Activated CD4-positive, alpha-beta T cell treated with anti-CD3 and anti-CD28 coated beads, Interleukin-2, amount 10 ng/mL, durations not matched to agents 24 days and 14 days (primary cell): ENCODE measurements around the gene C4orf51. TPM values are rescaled to one million over a fixed set of nuclear protein-coding genes. Genes with fewer than 3 reads are reported as not detected.
"Not testable (repeated sequence)": the region's sequence is repeated elsewhere in the genome, so short reads cannot be mapped to it uniquely, and the experiment has no call there.

ENCODE experiments used
- DNase-seq: peaks from one replicate; pipeline ENCODE4 v3.0.0; 2022
- H3K27ac Mint-ChIP-seq: one replicate; pipeline ENCODE4 v1.8.0; 2022; ENCODE audit warnings: mild to moderate bottlenecking, mixed read lengths
- H3K27me3 Mint-ChIP-seq: one replicate; pipeline ENCODE4 v1.8.0; 2022; ENCODE audit warnings: mixed read lengths
- H3K36me3 Mint-ChIP-seq: one replicate; pipeline ENCODE4 v1.8.0; 2022; ENCODE audit warnings: low read depth, mild to moderate bottlenecking, mixed read lengths
- H3K4me1 Mint-ChIP-seq: one replicate; pipeline ENCODE4 v1.8.0; 2021; ENCODE audit warnings: mixed read lengths
- H3K4me3 Mint-ChIP-seq: one replicate; pipeline ENCODE4 v1.8.0; 2022; ENCODE audit warnings: mild to moderate bottlenecking, moderate library complexity, mixed read lengths
- H3K9me3 Mint-ChIP-seq: one replicate; pipeline ENCODE4 v1.8.0; 2021; ENCODE audit warnings: mixed read lengths
- intact Hi-C: fragments of 100-400 bp; cut with micrococcal nuclease; formaldehyde crosslinking; loops from one replicate; pipeline ENCODE4 v1.15.1; 2023
- total RNA-seq: library from RNA; stranded (reverse); gene quantifications from 2 replicates; pipeline ENCODE4 v1.2.3, GENCODE V29; 2022

C4orf51 gene
- total RNA-seq, 1 donor from 2014 or later, result not detected

DNA sequence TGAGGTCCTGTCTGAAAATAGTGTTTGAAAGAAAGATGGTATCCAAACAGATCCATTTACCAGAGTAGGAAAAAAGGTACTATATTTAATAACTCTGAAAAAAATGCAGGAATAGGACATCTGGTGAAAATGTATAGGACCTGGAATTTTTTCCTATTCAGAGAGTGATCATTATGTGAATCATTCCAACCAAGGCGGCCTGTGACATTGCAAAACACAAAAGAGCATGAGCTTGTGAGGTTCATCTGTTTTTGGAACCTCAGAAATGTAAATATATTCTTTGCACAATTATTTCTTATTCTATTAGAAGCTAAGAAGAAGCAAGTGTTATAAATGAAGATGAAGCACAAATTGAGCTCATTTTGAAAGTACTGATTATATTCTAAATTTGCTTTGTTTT, 2.0 kb downstream of the C4orf51 start:
- intact Hi-C loops, result no loop called here
- Mint-ChIP-seq H3K4me3 (no peak overlapping the region), H3K36me3 (no peaks in the 10 kb centered on the region), H3K27me3 (peaks cover 9% of the 10 kb centered on the region), H3K27ac (no peak overlapping the region), H3K9me3 (peaks cover 13% of the 10 kb centered on the region), H3K4me1 (no peaks in the 10 kb centered on the region)
- no peak for DNase-seq

DNA sequence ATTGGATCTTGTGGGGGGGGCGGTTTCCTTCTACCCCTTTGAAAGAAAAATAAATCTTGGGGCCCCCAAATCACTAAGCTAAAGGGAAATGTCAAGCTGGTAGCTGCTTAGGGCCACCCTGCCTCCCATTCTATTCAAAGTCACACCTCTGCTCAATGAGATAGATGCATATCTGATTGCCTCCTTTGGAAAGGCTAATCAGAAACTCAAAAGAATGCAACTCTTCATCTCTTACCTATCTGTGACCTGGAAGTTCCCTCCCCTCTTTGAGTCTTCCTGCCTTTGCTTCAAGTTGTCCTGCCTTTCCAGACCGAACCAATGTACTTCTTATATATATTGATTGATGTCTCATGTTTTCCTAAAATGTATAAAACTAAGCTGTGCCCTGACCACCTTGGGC, 7.0 kb downstream of the C4orf51 start:
- H3K9me3 Mint-ChIP-seq, result peaks cover 9% of the 10 kb centered on the region
- no peaks in the 10 kb centered on the region for H3K36me3 Mint-ChIP-seq
- H3K4me1 Mint-ChIP-seq, result no peaks in the 10 kb centered on the region
- H3K27ac Mint-ChIP-seq, result no peak overlapping the region
- no peak for DNase-seq
- H3K27me3 Mint-ChIP-seq, result no peaks in the 10 kb centered on the region
- intact Hi-C loops, result no loop called here
- no peak overlapping the region for H3K4me3 Mint-ChIP-seq

DNA sequence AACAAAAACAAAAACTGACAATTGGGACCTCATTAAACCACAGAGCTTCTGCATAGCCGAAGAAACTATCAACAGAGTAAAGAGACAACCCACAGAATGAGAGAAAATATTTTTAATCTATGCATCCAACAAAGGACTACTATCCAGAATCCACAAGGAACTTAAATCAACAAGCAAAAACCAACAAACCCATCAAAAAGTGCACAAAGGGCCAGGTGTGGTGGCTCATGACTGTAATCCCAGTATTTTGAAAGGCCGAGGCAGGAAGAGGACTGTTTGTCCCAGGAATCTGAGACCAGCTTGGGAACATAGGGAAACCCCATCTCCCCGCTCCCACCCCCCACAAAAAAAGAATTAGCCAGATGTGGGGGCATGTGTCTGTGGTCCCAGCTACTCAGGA, 10.7 kb downstream of the C4orf51 start:
- Mint-ChIP-seq H3K4me3 (no peak overlapping the region), H3K36me3 (no peaks in the 10 kb centered on the region), H3K27ac (no peak overlapping the region), H3K4me1 (no peaks in the 10 kb centered on the region), H3K9me3 (peaks cover 10% of the 10 kb centered on the region), H3K27me3 (no peaks in the 10 kb centered on the region)
- no peak for DNase-seq
- intact Hi-C loops, result no loop called here

- intact Hi-C loops, H3K4me3 Mint-ChIP-seq, H3K36me3 Mint-ChIP-seq, DNase-seq, H3K4me1 Mint-ChIP-seq, H3K27me3 Mint-ChIP-seq, H3K27ac Mint-ChIP-seq: not testable (repeated sequence)
- peaks cover 12% of the 10 kb centered on the region for H3K9me3 Mint-ChIP-seq
These were observed 11.5 kb downstream of the C4orf51 start for GRCh38 chr4:145691416-145691815.

DNA sequence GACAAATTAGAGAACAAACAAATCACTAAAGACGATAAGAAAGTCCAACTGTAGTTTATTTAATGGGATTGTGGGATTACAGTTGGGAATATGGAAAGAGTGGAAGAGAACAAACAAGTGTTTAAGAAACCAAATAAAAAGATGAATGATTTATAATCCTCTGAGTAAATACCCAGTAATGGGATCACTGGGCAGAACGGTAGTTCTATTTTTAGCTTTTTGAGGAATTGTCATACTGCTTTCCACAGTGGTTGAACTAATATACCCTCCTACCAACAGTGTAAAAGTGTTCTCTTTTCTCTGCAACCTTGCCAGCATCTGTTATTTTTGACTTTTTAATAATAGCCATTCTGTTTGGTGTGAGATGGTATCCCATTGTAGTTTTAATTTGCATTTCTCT, 15.0 kb downstream of the C4orf51 start:
- intact Hi-C loops, result no loop called here
- Mint-ChIP-seq H3K36me3 (no peaks in the 10 kb centered on the region), H3K27me3 (no peaks in the 10 kb centered on the region), H3K4me3 (no peak overlapping the region), H3K4me1 (peaks cover 3% of the 10 kb centered on the region), H3K27ac (no peak overlapping the region), H3K9me3 (peaks cover 20% of the 10 kb centered on the region)
- no peak for DNase-seq

- Mint-ChIP-seq H3K4me3 (no peak overlapping the region), H3K27ac (no peak overlapping the region), H3K36me3 (no peaks in the 10 kb centered on the region), H3K4me1 (peaks cover 3% of the 10 kb centered on the region), H3K27me3 (peaks cover 6% of the 10 kb centered on the region), H3K9me3 (peaks cover 22% of the 10 kb centered on the region)
- intact Hi-C loops, result no loop called here
- no peak for DNase-seq
These were observed 17.4 kb downstream of the C4orf51 start for GRCh38 chr4:145697332-145697731.

- intact Hi-C loops, result no loop called here
- Mint-ChIP-seq H3K4me3 (no peak overlapping the region), H3K36me3 (no peaks in the 10 kb centered on the region), H3K4me1 (peaks cover 5% of the 10 kb centered on the region), H3K27ac (no peak overlapping the region), H3K27me3 (peaks cover 7% of the 10 kb centered on the region), H3K9me3 (peaks cover 26% of the 10 kb centered on the region)
- no peak for DNase-seq
These were observed 18.6 kb downstream of the C4orf51 start for GRCh38 chr4:145698507-145698906.

DNA sequence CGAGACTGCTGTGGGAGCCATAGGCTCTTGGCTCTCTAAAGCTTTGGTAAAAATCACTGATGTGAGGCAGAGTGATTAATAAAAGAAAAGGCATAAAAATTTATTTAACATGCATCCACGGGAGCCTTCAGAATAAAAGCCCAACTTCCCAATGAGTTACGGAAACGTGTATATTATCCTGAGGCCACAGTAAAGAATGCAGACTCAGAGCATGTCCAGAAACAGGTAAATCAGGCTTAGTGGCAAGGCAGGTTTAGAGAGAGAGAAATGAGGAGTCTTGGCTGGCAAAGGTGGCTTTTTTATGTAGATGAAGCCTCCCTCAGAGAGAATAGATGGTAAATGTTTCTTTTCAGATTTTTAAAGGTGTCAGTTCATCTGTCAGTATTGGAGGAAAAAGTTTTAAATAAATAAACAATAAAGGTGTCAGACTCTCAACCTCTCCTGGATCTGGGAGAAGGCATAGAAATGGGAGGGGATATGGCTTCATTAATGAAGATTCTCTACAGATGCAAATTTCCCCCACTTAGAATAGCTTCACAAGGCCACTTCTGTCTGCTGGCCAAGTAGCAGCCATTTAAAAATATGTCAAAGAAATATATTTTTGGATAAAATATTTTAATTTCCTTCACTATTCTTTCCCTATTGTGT, 24.0 kb downstream of the C4orf51 start:
- H3K27ac Mint-ChIP-seq, result no peak overlapping the region
- H3K27me3 Mint-ChIP-seq, result peaks cover 7% of the 10 kb centered on the region
- no peaks in the 10 kb centered on the region for H3K36me3 Mint-ChIP-seq
- no peak for DNase-seq
- intact Hi-C loops, result no loop called here
- peaks cover 6% of the 10 kb centered on the region for H3K4me1 Mint-ChIP-seq
- no peak overlapping the region for H3K4me3 Mint-ChIP-seq
- peaks cover 29% of the 10 kb centered on the region for H3K9me3 Mint-ChIP-seq

GRCh38 chr4:145709336-145709735, 29.4 kb downstream of the C4orf51 start:
- H3K4me3 Mint-ChIP-seq, result no peak overlapping the region
- DNase-seq, result no peak
- H3K36me3 Mint-ChIP-seq, result peaks cover 6% of the 10 kb centered on the region
- intact Hi-C loops, result no loop called here
- H3K4me1 Mint-ChIP-seq, result peaks cover 17% of the 10 kb centered on the region
- peak overlapping the region; percentile 42 for H3K27ac Mint-ChIP-seq
- H3K27me3 Mint-ChIP-seq, result no peaks in the 10 kb centered on the region
- peaks cover 26% of the 10 kb centered on the region for H3K9me3 Mint-ChIP-seq

DNA sequence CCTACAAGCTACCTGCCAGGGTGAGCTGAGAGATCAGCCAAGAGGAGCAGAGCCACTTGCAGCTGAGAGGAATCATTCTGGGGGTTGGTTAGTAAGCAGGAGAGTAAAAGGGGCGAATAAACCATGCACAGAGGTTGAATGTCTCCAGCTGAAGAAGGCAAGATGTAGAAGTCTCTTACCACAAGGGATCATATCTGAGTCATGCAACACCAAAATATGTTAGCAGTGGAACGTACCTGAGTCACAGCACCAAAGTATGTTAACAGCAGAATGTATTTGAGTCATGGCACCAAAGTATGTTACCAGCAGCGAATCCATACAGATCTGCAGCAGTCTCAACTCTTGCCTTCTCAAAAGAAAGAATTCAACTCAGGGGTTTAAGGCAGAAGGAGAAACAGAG, 29.9 kb downstream of the C4orf51 start:
- intact Hi-C loops, result no loop called here
- H3K4me3 Mint-ChIP-seq, result no peak overlapping the region
- peaks cover 6% of the 10 kb centered on the region for H3K36me3 Mint-ChIP-seq
- peak overlapping the region; percentile 87 for H3K27ac Mint-ChIP-seq
- peaks cover 17% of the 10 kb centered on the region for H3K4me1 Mint-ChIP-seq
- H3K9me3 Mint-ChIP-seq, result peaks cover 28% of the 10 kb centered on the region
- H3K27me3 Mint-ChIP-seq, result no peaks in the 10 kb centered on the region
- no peak for DNase-seq

DNA sequence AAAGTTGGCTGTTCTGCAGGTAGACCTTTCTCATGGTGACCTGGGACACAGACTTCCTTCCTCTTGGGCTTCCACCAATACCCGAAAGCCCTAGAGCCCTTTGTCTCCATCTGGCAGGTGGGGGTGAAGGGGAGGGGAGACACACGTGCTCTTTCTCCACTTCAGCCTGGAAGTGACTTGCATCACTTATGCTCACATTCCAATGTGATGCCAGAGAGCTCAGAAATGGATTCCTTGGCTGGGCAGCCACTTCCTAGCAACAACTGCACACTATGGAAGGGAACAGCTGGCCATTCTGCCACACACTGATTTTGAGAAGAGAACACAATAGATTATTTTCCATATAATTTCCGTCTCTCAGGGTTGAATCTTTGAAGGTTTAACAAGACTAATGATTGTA, 36.3 kb downstream of the C4orf51 start:
- DNase-seq, result no peak
- H3K9me3 Mint-ChIP-seq, result peaks cover 31% of the 10 kb centered on the region
- no peaks in the 10 kb centered on the region for H3K27me3 Mint-ChIP-seq
- intact Hi-C loops, result no loop called here
- peaks cover 16% of the 10 kb centered on the region for H3K4me1 Mint-ChIP-seq
- H3K4me3 Mint-ChIP-seq, result no peak overlapping the region
- no peak overlapping the region for H3K27ac Mint-ChIP-seq
- peaks cover 3% of the 10 kb centered on the region for H3K36me3 Mint-ChIP-seq

DNA sequence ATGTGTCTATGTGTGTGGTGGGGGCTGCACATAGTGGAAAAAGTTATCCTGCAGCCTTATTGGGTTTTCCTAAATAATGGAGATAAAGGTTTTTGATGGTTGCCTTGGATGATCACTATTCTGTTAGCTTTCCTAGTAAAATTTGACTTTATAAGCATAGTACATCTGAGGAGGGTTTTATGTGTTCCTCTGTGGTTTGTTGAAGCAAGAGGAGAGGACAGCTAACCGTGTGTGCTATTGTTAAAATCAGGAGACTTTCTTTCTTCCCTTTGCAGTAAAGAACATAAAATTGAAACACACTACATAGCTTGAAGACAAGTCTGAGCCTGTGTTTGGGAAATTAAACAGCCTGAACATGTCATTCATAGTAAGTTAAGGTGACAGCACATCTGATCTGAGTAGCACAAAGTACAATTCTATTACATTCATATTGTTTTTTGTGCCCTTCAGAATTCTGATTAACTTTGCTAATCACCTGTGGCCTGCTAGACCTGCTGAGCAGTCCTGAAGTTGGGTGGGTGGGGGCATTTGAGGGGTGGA, 36.8 kb downstream of the C4orf51 start:
- Mint-ChIP-seq H3K27ac (no peak overlapping the region), H3K36me3 (no peaks in the 10 kb centered on the region), H3K4me3 (no peak overlapping the region), H3K9me3 (peaks cover 26% of the 10 kb centered on the region), H3K4me1 (peaks cover 16% of the 10 kb centered on the region), H3K27me3 (no peaks in the 10 kb centered on the region)
- DNase-seq, result no peak
- intact Hi-C loops, result no loop called here

DNA sequence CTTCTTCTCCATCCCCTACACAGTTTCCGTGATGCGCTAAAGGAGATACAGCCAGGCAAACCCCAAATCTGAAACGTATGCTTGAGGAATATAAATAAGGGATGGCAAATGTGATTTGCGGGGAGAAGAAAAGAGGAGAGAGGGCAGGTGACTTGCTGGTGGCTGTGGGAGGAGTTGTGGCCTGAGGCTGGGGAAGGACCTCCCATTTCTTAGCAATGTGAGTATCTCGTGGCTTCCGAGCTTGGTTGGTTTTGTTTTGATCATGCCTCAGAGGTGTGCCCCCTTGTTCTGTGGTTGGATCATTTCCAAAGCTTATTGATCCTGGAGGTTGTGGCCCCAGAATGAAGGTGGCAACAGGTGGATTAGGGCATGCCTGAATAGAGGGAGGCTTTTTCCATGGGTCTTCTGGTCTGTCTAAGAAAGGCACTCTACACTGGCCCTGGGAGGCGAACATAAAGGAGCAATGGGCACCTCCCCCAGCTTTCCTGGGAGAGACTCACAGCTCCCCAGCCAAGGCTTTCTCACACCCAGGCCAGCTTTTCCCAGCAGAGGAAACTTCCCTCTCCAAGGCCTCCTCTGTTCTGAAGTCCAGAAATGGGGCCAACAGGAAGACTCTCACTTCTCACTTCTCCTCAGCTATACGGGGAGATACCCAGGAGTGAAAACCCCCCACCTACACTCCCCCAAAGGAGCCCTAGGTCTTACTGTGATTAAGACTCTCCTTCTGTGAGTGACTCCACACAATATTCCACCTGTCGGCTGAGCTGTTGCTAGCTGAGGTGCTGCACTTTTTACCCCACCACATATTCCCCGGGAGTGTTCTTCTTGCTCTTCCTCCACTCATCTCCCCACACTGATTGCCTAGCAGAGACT, 40.0 kb downstream of the C4orf51 start:
- DNase-seq, result peak; percentile 75
- Mint-ChIP-seq H3K4me1 (peaks cover 16% of the 10 kb centered on the region), H3K4me3 (peak overlapping the region; percentile 42), H3K27ac (peak overlapping the region; percentile 54), H3K27me3 (no peaks in the 10 kb centered on the region), H3K36me3 (no peaks in the 10 kb centered on the region), H3K9me3 (peaks cover 14% of the 10 kb centered on the region)
- intact Hi-C loops, result no loop called here

- peaks cover 2% of the 10 kb centered on the region for H3K27me3 Mint-ChIP-seq
- H3K27ac Mint-ChIP-seq, result peak overlapping the region; percentile 54
- no peaks in the 10 kb centered on the region for H3K36me3 Mint-ChIP-seq
- intact Hi-C loops, result no loop called here
- peak overlapping the region; percentile 17 for H3K4me3 Mint-ChIP-seq
- peaks cover 14% of the 10 kb centered on the region for H3K9me3 Mint-ChIP-seq
- peaks cover 16% of the 10 kb centered on the region for H3K4me1 Mint-ChIP-seq
- no peak for DNase-seq
These were observed 40.7 kb downstream of the C4orf51 start for GRCh38 chr4:145720656-145721055.
